Measurements from ENCODE around the gene LETMD1. TPM values are rescaled to one million over a fixed set of nuclear protein-coding genes. Genes with fewer than 3 reads are reported as not detected.

Gene LETMD1
- total and polyA plus RNA-seq, 2 of the 4 experiments (the other 2 are of a cell fraction): 27.6 to 40.1 TPM

GRCh38 chr12:51049525-51049924 lies 1.4 kb downstream of the LETMD1 start:
- no peaks in the 10 kb centered on the region for H3K27me3 ChIP-seq (ENCODE audit: control insufficient read depth, insufficient read depth, low read length)
- no TSS peak for BruUV-seq (replicated peaks)
- peaks cover 17 to 20% of the 10 kb centered on the region in 2 experiments for H3K79me1 ChIP-seq (ENCODE audit: low read depth in 1 of 2, low read length in 2 of 2)
- in situ Hi-C loops (cut with MboI; ENCODE audit: low sequenced_read_pairs): no loop called here
- no peak overlapping the region for H3K56ac ChIP-seq (ENCODE audit: extremely low read depth, insufficient read depth, low read length)
- no peak overlapping the region for H3K27ac ChIP-seq (ENCODE audit: insufficient read depth, low read length)
- H3K9me1 ChIP-seq (ENCODE audit: insufficient read depth, low read length): 0 out of 2 replicates have a peak, but pooled peaks cover 2% of the 10 kb centered on the region
- no peaks in the 10 kb centered on the region for H3K9me3 ChIP-seq (ENCODE audit: control insufficient read depth, insufficient read depth, low read length)
- H2AFZ ChIP-seq (replicated peaks; ENCODE audit: low read length, poor library complexity): no peak overlapping the region
- no peak overlapping the region for H2BK20ac ChIP-seq (ENCODE audit: low read depth, low read length)
- TF ChIP-seq NFE2L2 (IDR thresholded peaks at IDR 0.05; ENCODE audit: low read depth, low read length): no peak
- no peak for TF ChIP-seq SMC3 (IDR thresholded peaks at IDR 0.05; ENCODE audit: low read depth, low read length)
- TF ChIP-seq MAFK (IDR thresholded peaks at IDR 0.05; ENCODE audit: low read depth, low read length): no peak
- no peak for TF ChIP-seq FOS (IDR thresholded peaks at IDR 0.05; ENCODE audit: low read depth, low read length)
- TF ChIP-seq MAZ (IDR thresholded peaks at IDR 0.05; ENCODE audit: borderline replicate concordance, low read depth, low read length): no peak
- TF ChIP-seq MXI1 (IDR thresholded peaks at IDR 0.05; ENCODE audit: borderline replicate concordance, low read depth, low read length): no peak
- TF ChIP-seq POLR2A (IDR thresholded peaks at IDR 0.05; ENCODE audit: low read depth, low read length): no peak
- no peaks in the 10 kb centered on the region; the same call in 1 of the 2 replicates for H3K4me1 ChIP-seq (ENCODE audit: control insufficient read depth, insufficient read depth, low read length)
- no peak overlapping the region for H2BK120ac ChIP-seq (ENCODE audit: low read depth, low read length)
- no peak overlapping the region for H4K5ac ChIP-seq (ENCODE audit: low read depth, low read length)
- H3K4me3 ChIP-seq (ENCODE audit: insufficient read depth, low read depth, low read length): no peak overlapping the region
- WGBS, 2 experiments (ENCODE audit: extremely low coverage in 2 of 2, insufficient read length in 1 of 2): no CpG with 5 or more reads among the region's 3 CpGs
- ChIA-PET CTCF (interaction anchor here (0.6 kb wide), 1 partner anchor 979 kb away, joined by 4 read pairs; no protein-coding TSS in a partner anchor), POLR2A (ENCODE audit: unreplicated experiment) (no interaction called here)
- peak overlapping the region; percentile 82; the same call in 1 of the 2 replicates for H3K9ac ChIP-seq (ENCODE audit: low read depth, low read length)
- H4K8ac ChIP-seq (ENCODE audit: low read depth in 2 of 2, low read length in 2 of 2): no peak overlapping the region
- H4K20me1 ChIP-seq (ENCODE audit: insufficient read depth, low read length): no peaks in the 10 kb centered on the region
- ATAC-seq (ENCODE audit: low read depth) (no peak), DNase-seq (no peak)
- no peak overlapping the region for H4K91ac ChIP-seq (ENCODE audit: insufficient read depth, low read depth, low read length)
- H3K4ac ChIP-seq (ENCODE audit: low read depth, low read length): no peak overlapping the region
- no peak overlapping the region for H3K18ac ChIP-seq (ENCODE audit: low read depth, low read length)
- H3K36me3 ChIP-seq (ENCODE audit: control insufficient read depth, insufficient read depth, low read length): peaks cover 2% of the 10 kb centered on the region
- no peak overlapping the region for H2BK15ac ChIP-seq (ENCODE audit: low read depth, low read length)
- H3K23ac ChIP-seq (ENCODE audit: low read depth, low read length): peak overlapping the region; percentile 39; the same call in 1 of the 2 replicates
- intact Hi-C loops (cut with micrococcal nuclease): loop anchor here (2.0 kb wide), 1 partner anchor 285 kb away; the partner anchor contains the start of gene ATF1
- dilution Hi-C loops (cut with HindIII; ENCODE audit: low sequenced_read_pairs, unreplicated experiment): no loop called here
- H3K14ac ChIP-seq (replicated peaks; ENCODE audit: low read depth, low read length): no peak overlapping the region
- H2AK9ac ChIP-seq (replicated peaks; ENCODE audit: low read depth, low read length, poor library complexity): no peak overlapping the region
- H3K4me2 ChIP-seq (ENCODE audit: low read depth, low read length): peak overlapping the region; percentile 97
- H2BK5ac ChIP-seq (ENCODE audit: low read depth, low read length, poor library complexity, severe bottlenecking): no peak overlapping the region
- no peak overlapping the region for H2AK5ac ChIP-seq (ENCODE audit: low read depth, low read length)

All from IMR-90 (cell line).